Measurements from ENCODE around the gene CHAD.

Gene CHAD

GRCh38 chr17:50472286-50472685, 3.6 kb upstream of the CHAD start:
- no peak for TF ChIP-seq ZFX (IDR thresholded peaks at IDR 0.05)
- TF ChIP-seq CTCF (conservative IDR thresholded peaks at IDR 0.05): no peak

GRCh38 chr17:50471009-50471905, 2.6 kb upstream of the CHAD start:
- TF ChIP-seq ZFX (IDR thresholded peaks at IDR 0.05) (no peak), CTCF (conservative IDR thresholded peaks at IDR 0.05) (no peak)
- H3K27ac ChIP-seq: no peak overlapping the region

More at GRCh38 chr17:50472286-50472685, 3.6 kb upstream of the CHAD start:
- H3K27ac ChIP-seq: no peak overlapping the region

- TF ChIP-seq CTCF (conservative IDR thresholded peaks at IDR 0.05) (no peak), ZFX (IDR thresholded peaks at IDR 0.05) (no peak)
- H3K27ac ChIP-seq: no peak overlapping the region
Observed at GRCh38 chr17:50470426-50470825, 1.7 kb upstream of the CHAD start.

- no peak for TF ChIP-seq CTCF (conservative IDR thresholded peaks at IDR 0.05)
- no peak for TF ChIP-seq ZFX (IDR thresholded peaks at IDR 0.05)
- H3K27ac ChIP-seq: no peak overlapping the region
Observed at GRCh38 chr17:50469671-50470305, 1.1 kb upstream of the CHAD start.

GRCh38 chr17:50469208-50469605, 527 bp upstream of the CHAD start:
- TF ChIP-seq CTCF (conservative IDR thresholded peaks at IDR 0.05) (no peak), ZFX (IDR thresholded peaks at IDR 0.05) (no peak)
- H3K27ac ChIP-seq: no peak overlapping the region

GRCh38 chr17:50467855-50468303, 801 bp downstream of the CHAD start:
- TF ChIP-seq CTCF (conservative IDR thresholded peaks at IDR 0.05) (no peak), ZFX (IDR thresholded peaks at IDR 0.05) (no peak)

More at GRCh38 chr17:50467855-50468303, 801 bp downstream of the CHAD start:
- H3K27ac ChIP-seq: no peak overlapping the region

Data from C4-2B (cell line).